Keratinocyte (primary cell): ENCODE data around the gene CCDC71L.

ENCODE experiments used
- EZH2 ChIP-seq: IDR thresholded peaks from one replicate; pipeline ENCODE4 v1.6.1; 2012; ENCODE audit warnings: inconsistent platforms, mild to moderate bottlenecking, low read length, moderate library complexity
- TF ChIP-seq, protein P1 (sequence below), 3 experiments: IDR thresholded peaks in 1 of 3; conservative IDR thresholded peaks in 1 of 3; optimal IDR thresholded peaks in 1 of 3; 2 replicates in 2 of 3; 3 replicates in 1 of 3; pipeline versions ENCODE3 to v1.5.1; 2011; ENCODE audit warnings: low read length in 3 of 3, mild to moderate bottlenecking in 3 of 3, moderate library complexity in 2 of 3, control low read depth in 1 of 3, inconsistent platforms in 1 of 3; ENCODE audit not compliant: insufficient read depth in 2 of 3; ENCODE audit errors: extremely low read depth in 1 of 3

DNA sequence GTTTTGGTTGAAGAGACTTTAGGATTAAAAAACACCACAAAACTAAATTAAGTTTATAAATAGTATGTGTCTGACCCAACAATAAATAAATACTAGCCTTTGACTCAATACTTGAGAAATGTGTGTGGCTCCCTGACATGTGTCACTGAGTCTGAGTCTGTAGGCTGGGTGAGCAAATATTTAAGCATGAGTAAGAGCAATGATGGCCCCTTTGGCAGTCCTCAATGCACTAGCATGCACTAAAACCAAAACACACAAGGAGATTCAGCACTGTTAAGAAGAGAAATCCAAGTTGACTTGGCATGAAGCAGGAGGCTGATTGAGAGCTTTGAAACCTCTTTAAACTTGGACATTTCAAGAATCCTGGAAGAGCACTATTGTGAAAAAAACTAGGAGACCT is 37.1 kb downstream of the CCDC71L start:
- TF ChIP-seq, protein P1, sequence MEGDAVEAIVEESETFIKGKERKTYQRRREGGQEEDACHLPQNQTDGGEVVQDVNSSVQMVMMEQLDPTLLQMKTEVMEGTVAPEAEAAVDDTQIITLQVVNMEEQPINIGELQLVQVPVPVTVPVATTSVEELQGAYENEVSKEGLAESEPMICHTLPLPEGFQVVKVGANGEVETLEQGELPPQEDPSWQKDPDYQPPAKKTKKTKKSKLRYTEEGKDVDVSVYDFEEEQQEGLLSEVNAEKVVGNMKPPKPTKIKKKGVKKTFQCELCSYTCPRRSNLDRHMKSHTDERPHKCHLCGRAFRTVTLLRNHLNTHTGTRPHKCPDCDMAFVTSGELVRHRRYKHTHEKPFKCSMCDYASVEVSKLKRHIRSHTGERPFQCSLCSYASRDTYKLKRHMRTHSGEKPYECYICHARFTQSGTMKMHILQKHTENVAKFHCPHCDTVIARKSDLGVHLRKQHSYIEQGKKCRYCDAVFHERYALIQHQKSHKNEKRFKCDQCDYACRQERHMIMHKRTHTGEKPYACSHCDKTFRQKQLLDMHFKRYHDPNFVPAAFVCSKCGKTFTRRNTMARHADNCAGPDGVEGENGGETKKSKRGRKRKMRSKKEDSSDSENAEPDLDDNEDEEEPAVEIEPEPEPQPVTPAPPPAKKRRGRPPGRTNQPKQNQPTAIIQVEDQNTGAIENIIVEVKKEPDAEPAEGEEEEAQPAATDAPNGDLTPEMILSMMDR (optimal IDR thresholded peaks at IDR 0.05 in 1 of 3, IDR thresholded peaks at IDR 0.05 in 1 of 3, conservative IDR thresholded peaks at IDR 0.05 in 1 of 3; ENCODE audit: extremely low read depth in 1 of 3, insufficient read depth in 2 of 3, low read length in 3 of 3), result no peak
- no peak for TF ChIP-seq EZH2
